H9 (cell line): Measurements from ENCODE around the gene LPCAT4. TPM values are rescaled to one million over a fixed set of nuclear protein-coding genes. Genes with fewer than 3 reads are reported as not detected.

Experiments used
- DNase-seq: peaks from one replicate; pipeline ENCODE4 v3.0.0-alpha.2; 2017
- H2AFZ ChIP-seq: one replicate; pipeline ENCODE4 v1.6.1; 2013; ENCODE audit warnings: mild to moderate bottlenecking, low read length, control low read depth, moderate library complexity
- H2AK5ac ChIP-seq: 2 replicates; pipeline ENCODE4 v1.6.1; 2013; ENCODE audit warnings: low read length, control low read depth, mixed read lengths; ENCODE audit not compliant: insufficient read length
- H2BK120ac ChIP-seq: one replicate; pipeline ENCODE4 v1.6.1; 2013; ENCODE audit warnings: low read depth, mild to moderate bottlenecking, low read length, control low read depth, inconsistent platforms; ENCODE audit not compliant: poor library complexity, severe bottlenecking
- H2BK12ac ChIP-seq: 2 replicates; pipeline ENCODE4 v1.6.1; 2013; ENCODE audit warnings: low read length, control low read depth, mixed read lengths, low read depth; ENCODE audit not compliant: insufficient read length
- H2BK15ac ChIP-seq: 2 replicates; pipeline ENCODE4 v1.6.1; 2013; ENCODE audit warnings: low read depth, low read length, control low read depth
- H2BK20ac ChIP-seq: one replicate; pipeline ENCODE4 v1.6.1; 2013; ENCODE audit warnings: low read depth, mild to moderate bottlenecking, low read length, control low read depth, inconsistent platforms; ENCODE audit not compliant: poor library complexity, severe bottlenecking
- H2BK5ac ChIP-seq: 2 replicates; pipeline ENCODE4 v1.6.1; 2013; ENCODE audit warnings: low read length, control low read depth, mixed read lengths; ENCODE audit not compliant: insufficient read length
- H3K14ac ChIP-seq: 2 replicates; pipeline ENCODE4 v1.6.1; 2013; ENCODE audit warnings: low read length, control low read depth; ENCODE audit not compliant: insufficient read depth
- H3K18ac ChIP-seq: 2 replicates; pipeline ENCODE4 v1.6.1; 2013; ENCODE audit warnings: low read depth, mild to moderate bottlenecking, mixed read lengths, low read length, control low read depth; ENCODE audit not compliant: insufficient read length
- H3K23ac ChIP-seq: 2 replicates; pipeline ENCODE4 v1.6.1; 2013; ENCODE audit warnings: low read length, control low read depth, mixed read lengths, low read depth; ENCODE audit not compliant: insufficient read length
- H3K23me2 ChIP-seq: 2 replicates; pipeline ENCODE4 v1.6.1; 2013; ENCODE audit warnings: low read depth, mild to moderate bottlenecking, mixed read lengths, low read length, control low read depth; ENCODE audit not compliant: insufficient read length, poor library complexity, severe bottlenecking
- H3K27ac ChIP-seq: 2 replicates; pipeline ENCODE4 v1.5.1; 2013; ENCODE audit warnings: low read length, control low read depth, mixed read lengths, low read depth; ENCODE audit not compliant: insufficient read length
- H3K27me3 ChIP-seq: 2 replicates; pipeline ENCODE4 v1.6.1; 2013; ENCODE audit warnings: low read length, control low read depth, inconsistent platforms; ENCODE audit not compliant: insufficient read depth
- H3K4ac ChIP-seq: 2 replicates; pipeline ENCODE4 v1.6.1; 2013; ENCODE audit warnings: low read depth, mild to moderate bottlenecking, control low read depth, inconsistent platforms, low read length, moderate library complexity
- H3K4me1 ChIP-seq: 2 replicates; pipeline ENCODE4 v1.6.1; 2013; ENCODE audit warnings: low read length, control low read depth, inconsistent platforms; ENCODE audit not compliant: insufficient read depth
- H3K4me2 ChIP-seq: 2 replicates; pipeline ENCODE4 v1.6.1; 2013; ENCODE audit warnings: low read length, control low read depth, mixed read lengths; ENCODE audit not compliant: insufficient read length, insufficient read depth
- H3K56ac ChIP-seq: 2 replicates; pipeline ENCODE4 v1.6.1; 2013; ENCODE audit warnings: low read depth, mild to moderate bottlenecking, mixed read lengths, low read length, control low read depth; ENCODE audit not compliant: insufficient read length
- H3K79me1 ChIP-seq: 2 replicates; pipeline ENCODE4 v1.6.1; 2013; ENCODE audit warnings: low read depth, mild to moderate bottlenecking, moderate library complexity, low read length, control low read depth, inconsistent platforms; ENCODE audit not compliant: insufficient read depth, poor library complexity, severe bottlenecking
- H3K79me2 ChIP-seq: 2 replicates; pipeline ENCODE4 v1.6.1; 2013; ENCODE audit warnings: low read length, control low read depth, inconsistent platforms; ENCODE audit not compliant: insufficient read depth
- H3K9ac ChIP-seq: 2 replicates; pipeline ENCODE4 v1.6.1; 2013; ENCODE audit warnings: low read length, control low read depth, mixed read lengths; ENCODE audit not compliant: insufficient read length; ENCODE audit errors: extremely low read depth
- H3K9me3 ChIP-seq: one replicate; pipeline ENCODE4 v1.6.1; 2013; ENCODE audit warnings: low read depth, low read length, inconsistent platforms; ENCODE audit not compliant: control insufficient read depth
- H3T11ph ChIP-seq: one replicate; pipeline ENCODE4 v1.6.1; 2013; ENCODE audit warnings: mild to moderate bottlenecking, low read length, control low read depth, inconsistent platforms
- H4K20me1 ChIP-seq: one replicate; pipeline ENCODE4 v1.6.1; 2013; ENCODE audit not compliant: control insufficient read depth, insufficient read length, insufficient read depth
- H4K5ac ChIP-seq: 2 replicates; pipeline ENCODE4 v1.6.1; 2013; ENCODE audit warnings: low read depth, mild to moderate bottlenecking, mixed read lengths, low read length, control low read depth; ENCODE audit not compliant: insufficient read length
- H4K8ac ChIP-seq: replicated peaks from 2 replicates; pipeline ENCODE4 v1.6.1; 2013; ENCODE audit warnings: low read length, control low read depth, mixed read lengths, low read depth; ENCODE audit not compliant: insufficient read length
- H4K91ac ChIP-seq: 2 replicates; pipeline ENCODE4 v1.6.1; 2013; ENCODE audit warnings: low read depth, mild to moderate bottlenecking, moderate library complexity, mixed read lengths, low read length, control low read depth; ENCODE audit not compliant: insufficient read length
- H3K27ac Mint-ChIP-seq, 3 experiments: 2 replicates in 2 of 3; 3 replicates in 1 of 3; pipeline ENCODE4 v1.8.0; 2020 to 2021; ENCODE audit warnings: mixed read lengths in 3 of 3, mild to moderate bottlenecking in 1 of 3, moderate library complexity in 1 of 3
- H3K27me3 Mint-ChIP-seq: 2 replicates; pipeline ENCODE4 v1.8.0; 2021; ENCODE audit warnings: low read depth, mild to moderate bottlenecking, moderate library complexity, mixed read lengths
- H3K36me3 Mint-ChIP-seq, 3 experiments: 2 replicates in 2 of 3; 3 replicates in 1 of 3; pipeline ENCODE4 v1.8.0; 2020 to 2021; ENCODE audit warnings: low read depth in 3 of 3, mixed read lengths in 3 of 3; ENCODE audit not compliant: insufficient read depth in 1 of 3
- H3K4me1 Mint-ChIP-seq, 2 experiments: 2 replicates each; pipeline ENCODE4 v1.8.0; 2020; ENCODE audit warnings: mixed read lengths in 2 of 2
- H3K4me3 Mint-ChIP-seq, 2 experiments: 2 replicates in 1 of 2; 3 replicates in 1 of 2; pipeline ENCODE4 v1.8.0; 2020 to 2021; ENCODE audit warnings: mild to moderate bottlenecking in 2 of 2, mixed read lengths in 2 of 2, moderate library complexity in 1 of 2
- H3K9me3 Mint-ChIP-seq, 2 experiments: 2 replicates in 1 of 2; 3 replicates in 1 of 2; pipeline ENCODE4 v1.8.0; 2020; ENCODE audit warnings: mild to moderate bottlenecking in 2 of 2, mixed read lengths in 2 of 2, moderate library complexity in 1 of 2
- CTCF ChIP-seq: fragments of 200-600 bp; sonication (generic); conservative IDR thresholded peaks from 3 replicates; pipeline ENCODE4 v1.8.0; 2021; ENCODE audit warnings: antibody characterized with exemption, mild to moderate bottlenecking
- WGBS: extraction: QIAGEN DNeasy Blood & Tissue Kit; methylation state at CpG from one replicate; pipeline ENCODE4 v1.1.7; 2013; ENCODE audit warnings: missing lambda C conversion rate, low lambda C conversion rate, mixed read lengths; ENCODE audit not compliant: insufficient read length; ENCODE audit errors: extremely low coverage; 5-methylcytosine and 5-hydroxymethylcytosine counted together
- total RNA-seq: library from RNA; stranded (reverse); gene quantifications from 2 replicates; pipeline ENCODE4 v1.2.1, GENCODE V29; 2021

Gene LPCAT4
- total RNA-seq, 1 experiment from 2014 or later, result 71.1 TPM

- Histone ChIP-seq H3K79me2 (no peaks in the 10 kb centered on the region), H2BK15ac (no peak overlapping the region), H4K8ac (no peak overlapping the region), H2AK5ac (no peak overlapping the region), H2BK20ac (no peak overlapping the region), H3K4ac (no peak overlapping the region), H3K23me2 (no peaks in the 10 kb centered on the region), H3K27me3 (no peaks in the 10 kb centered on the region), H3K9me3 (no peaks in the 10 kb centered on the region), H3T11ph (no peak overlapping the region), H3K56ac (no peak overlapping the region), H3K79me1 (no peaks in the 10 kb centered on the region), H3K4me2 (no peak overlapping the region), H3K4me1 (no peaks in the 10 kb centered on the region; the same call in 1 of the 2 replicates), H2BK120ac (no peak overlapping the region), H3K27ac (no peak overlapping the region), H3K9ac (no peak overlapping the region), H4K20me1 (no peaks in the 10 kb centered on the region), H2BK12ac (no peak overlapping the region), H2BK5ac (no peak overlapping the region), H2AFZ (no peak overlapping the region), H4K91ac (no peak overlapping the region), H4K5ac (no peak overlapping the region), H3K14ac (no peak overlapping the region), H3K18ac (no peak overlapping the region), H3K23ac (no peak overlapping the region)
- Mint-ChIP-seq H3K4me1 (peaks cover 13 to 15% of the 10 kb centered on the region in 2 experiments), H3K27me3 (no peaks in the 10 kb centered on the region), H3K36me3 (peaks cover 24 to 59% (median 45%) of the 10 kb centered on the region in 3 experiments; a peak in 6 of 7 replicates), H3K4me3 (no peak overlapping the region), H3K27ac (no peak overlapping the region), H3K9me3 (no peaks in the 10 kb centered on the region)
- no peak for DNase-seq
- WGBS, result no CpG with 5 or more reads among the region's 9 CpGs
- no peak for TF ChIP-seq CTCF
These were observed 11.8 kb downstream of the LPCAT4 start for GRCh38 chr15:34355241-34355640.
